Activated CD4-positive, alpha-beta T cell treated with anti-CD3 and anti-CD28 coated beads, Interleukin-2, amount 10 ng/mL, durations not matched to agents 7 days and 5 days (primary cell): ENCODE data around the gene NEO1. TPM values are rescaled to one million over a fixed set of nuclear protein-coding genes. Genes with fewer than 3 reads are reported as not detected.
A peak's percentile ranks its signal among the peaks of the same experiment; 100 is the strongest.

Source experiments
- CTCF ChIA-PET: fragments of 350-600 bp; sonication (Branson Sonifier 250); formaldehyde crosslinking; loops from one replicate; lab custom pipeline; 2021; ENCODE audit warnings: antibody characterized with exemption; lab: Charles Lee
- POLR2A ChIA-PET: fragments of 350-600 bp; sonication (Branson Sonifier 250); formaldehyde crosslinking; loops from one replicate; lab custom pipeline; 2021; ENCODE audit warnings: antibody characterized with exemption; lab: Charles Lee
- DNase-seq: peaks from one replicate; pipeline ENCODE4 v3.0.0-alpha.2; 2020
- H3K27ac Mint-ChIP-seq: one replicate; pipeline ENCODE4 v1.8.0; 2021; ENCODE audit warnings: mild to moderate bottlenecking, moderate library complexity, mixed read lengths
- H3K27me3 Mint-ChIP-seq: one replicate; pipeline ENCODE4 v1.8.0; 2021; ENCODE audit warnings: mixed read lengths
- H3K36me3 Mint-ChIP-seq: one replicate; pipeline ENCODE4 v1.8.0; 2021; ENCODE audit warnings: low read depth, mixed read lengths
- H3K4me1 Mint-ChIP-seq: one replicate; pipeline ENCODE4 v1.8.0; 2021; ENCODE audit warnings: mixed read lengths
- H3K4me3 Mint-ChIP-seq: one replicate; pipeline ENCODE4 v1.8.0; 2021; ENCODE audit warnings: mild to moderate bottlenecking, moderate library complexity, mixed read lengths
- H3K9me3 Mint-ChIP-seq: one replicate; pipeline ENCODE4 v1.8.0; 2021; ENCODE audit warnings: mixed read lengths
- total RNA-seq, 2 experiments: library from RNA; stranded (reverse); gene quantifications; one replicate each; pipeline ENCODE4 v1.2.3, GENCODE V29; 2021

Gene NEO1
- total RNA-seq, 2 experiments from 2014 or later = 4.3 to 5.8 TPM

- no peaks in the 10 kb centered on the region for H3K36me3 Mint-ChIP-seq
- CTCF ChIA-PET = interaction anchor here (0.5 kb wide), 1 partner anchor 653 kb away, joined by 3 read pairs; no protein-coding TSS in a partner anchor
Observed at GRCh38 chr15:73046073-73046472, 6.2 kb upstream of the NEO1 start.

DNA sequence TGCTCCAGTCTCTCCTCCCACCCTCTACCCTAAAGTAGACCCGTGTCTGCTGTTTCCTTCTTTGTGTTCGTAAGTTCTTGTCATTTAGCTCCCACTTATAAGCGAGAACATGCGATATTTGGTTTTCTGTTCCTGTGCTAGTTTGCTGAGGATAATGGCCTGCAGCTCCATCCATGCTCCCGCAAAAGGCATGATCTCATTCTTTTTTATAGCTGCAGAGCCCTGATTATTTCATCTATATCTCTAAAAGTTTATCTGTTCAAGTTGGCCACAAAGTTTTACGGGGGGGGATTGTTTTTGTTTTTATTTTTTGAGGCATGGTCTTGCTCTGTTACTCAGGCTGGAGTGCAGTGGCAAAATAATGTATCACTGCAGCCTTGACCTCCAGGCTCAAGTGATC lies 4.4 kb upstream of the NEO1 start:
- ChIA-PET CTCF (interaction anchor here (0.5 to 0.7 kb wide), 2 partner anchors 12 to 818 kb away, joined by 3 to 5 read pairs; no protein-coding TSS in a partner anchor), POLR2A (no interaction called here)
- no peak overlapping the region for H3K27ac Mint-ChIP-seq
- DNase-seq = no peak
- H3K36me3 Mint-ChIP-seq = no peaks in the 10 kb centered on the region
- no peak overlapping the region for H3K4me3 Mint-ChIP-seq
- no peaks in the 10 kb centered on the region for H3K9me3 Mint-ChIP-seq
- H3K27me3 Mint-ChIP-seq = peaks cover 31% of the 10 kb centered on the region
- H3K4me1 Mint-ChIP-seq = peaks cover 5% of the 10 kb centered on the region

More at GRCh38 chr15:73046073-73046472, 6.2 kb upstream of the NEO1 start:
- Mint-ChIP-seq H3K27me3 (peaks cover 29% of the 10 kb centered on the region), H3K4me3 (no peak overlapping the region), H3K4me1 (peaks cover 2% of the 10 kb centered on the region), H3K9me3 (no peaks in the 10 kb centered on the region), H3K27ac (no peak overlapping the region)
- POLR2A ChIA-PET = no interaction called here
- DNase-seq = no peak

- H3K4me3 Mint-ChIP-seq = no peak overlapping the region
- H3K36me3 Mint-ChIP-seq = no peaks in the 10 kb centered on the region
- ChIA-PET CTCF (interaction anchor here (0.7 kb wide), 1 partner anchor 13 kb away, joined by 3 read pairs; no protein-coding TSS in a partner anchor), POLR2A (no interaction called here)
- no peak overlapping the region for H3K27ac Mint-ChIP-seq
- peaks cover 39% of the 10 kb centered on the region for H3K27me3 Mint-ChIP-seq
- DNase-seq = no peak
- H3K9me3 Mint-ChIP-seq = no peaks in the 10 kb centered on the region
- H3K4me1 Mint-ChIP-seq = peaks cover 12% of the 10 kb centered on the region
Observed at GRCh38 chr15:73048624-73049295, 3.5 kb upstream of the NEO1 start.

DNA sequence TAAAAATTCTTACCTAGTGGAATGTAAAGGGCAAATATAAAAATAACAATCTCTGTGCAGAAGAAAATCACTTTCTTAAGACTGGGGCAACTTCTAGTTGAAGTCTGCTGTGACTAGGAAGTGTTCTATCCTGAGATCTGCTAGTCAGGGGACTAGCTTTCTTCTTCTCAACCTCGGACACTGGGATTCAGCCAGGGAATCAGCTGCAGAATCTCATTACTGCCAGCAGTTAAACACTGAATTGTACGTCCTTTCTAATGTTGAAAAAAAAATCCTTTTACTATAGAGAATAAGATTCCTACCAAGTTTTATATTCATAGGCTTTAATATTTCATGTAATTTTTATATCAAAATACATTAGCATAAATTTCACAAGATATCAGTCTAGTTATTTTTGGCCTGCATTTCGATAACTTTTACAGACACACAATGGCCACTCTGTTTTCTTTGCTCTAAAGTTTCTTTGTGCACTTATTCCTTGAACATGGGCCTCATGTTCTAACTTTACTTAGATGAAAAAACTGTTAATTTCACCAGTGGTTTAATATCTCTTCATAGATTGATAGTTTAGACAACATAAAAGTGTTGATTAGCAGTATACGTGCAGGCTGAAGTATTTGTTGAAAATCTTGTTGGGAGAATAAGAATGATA lies 2.6 kb upstream of the NEO1 start:
- Mint-ChIP-seq H3K27me3 (peaks cover 39% of the 10 kb centered on the region), H3K4me3 (no peak overlapping the region), H3K36me3 (no peaks in the 10 kb centered on the region), H3K27ac (no peak overlapping the region), H3K9me3 (no peaks in the 10 kb centered on the region), H3K4me1 (peaks cover 12% of the 10 kb centered on the region)
- ChIA-PET CTCF (no interaction called here), POLR2A (no interaction called here)
- DNase-seq = no peak

- POLR2A ChIA-PET = no interaction called here
- Mint-ChIP-seq H3K27ac (no peak overlapping the region), H3K27me3 (peaks cover 39% of the 10 kb centered on the region)
Observed at GRCh38 chr15:73050561-73051295, 1.5 kb upstream of the NEO1 start.

DNA sequence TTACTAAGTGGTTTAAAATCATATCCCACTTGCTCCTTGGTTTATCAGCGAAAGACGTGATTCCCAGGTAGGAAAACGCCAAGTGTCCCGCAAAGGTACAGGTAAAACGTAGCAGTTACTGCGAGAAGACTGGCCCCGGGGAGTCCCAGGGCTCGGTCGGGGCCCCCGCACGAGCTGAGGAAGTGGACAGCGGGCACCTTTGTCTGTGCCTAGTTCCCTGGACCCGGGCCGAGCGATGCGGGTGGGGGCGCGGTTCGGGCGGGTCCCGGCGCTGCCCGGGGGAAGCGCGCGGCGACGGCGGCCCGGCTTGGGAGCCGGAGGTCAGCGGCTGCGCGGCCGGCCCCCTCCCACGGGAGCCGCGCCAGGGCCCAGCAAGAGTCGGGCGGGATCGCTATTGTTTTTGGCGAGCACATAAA lies 864 bp upstream of the NEO1 start:
- Mint-ChIP-seq H3K36me3 (no peaks in the 10 kb centered on the region), H3K4me3 (peak overlapping the region; percentile 75), H3K27ac (peak overlapping the region; percentile 28), H3K9me3 (no peaks in the 10 kb centered on the region), H3K4me1 (peaks cover 12% of the 10 kb centered on the region), H3K27me3 (peaks cover 38% of the 10 kb centered on the region)
- peak; percentile 8 for DNase-seq
- CTCF ChIA-PET = no interaction called here
- POLR2A ChIA-PET = no interaction called here

More at GRCh38 chr15:73050561-73051295, 1.5 kb upstream of the NEO1 start:
- Mint-ChIP-seq H3K4me3 (peak overlapping the region; percentile 75), H3K9me3 (no peaks in the 10 kb centered on the region), H3K4me1 (peaks cover 12% of the 10 kb centered on the region), H3K36me3 (no peaks in the 10 kb centered on the region)
- DNase-seq = no peak
- CTCF ChIA-PET = no interaction called here

DNA sequence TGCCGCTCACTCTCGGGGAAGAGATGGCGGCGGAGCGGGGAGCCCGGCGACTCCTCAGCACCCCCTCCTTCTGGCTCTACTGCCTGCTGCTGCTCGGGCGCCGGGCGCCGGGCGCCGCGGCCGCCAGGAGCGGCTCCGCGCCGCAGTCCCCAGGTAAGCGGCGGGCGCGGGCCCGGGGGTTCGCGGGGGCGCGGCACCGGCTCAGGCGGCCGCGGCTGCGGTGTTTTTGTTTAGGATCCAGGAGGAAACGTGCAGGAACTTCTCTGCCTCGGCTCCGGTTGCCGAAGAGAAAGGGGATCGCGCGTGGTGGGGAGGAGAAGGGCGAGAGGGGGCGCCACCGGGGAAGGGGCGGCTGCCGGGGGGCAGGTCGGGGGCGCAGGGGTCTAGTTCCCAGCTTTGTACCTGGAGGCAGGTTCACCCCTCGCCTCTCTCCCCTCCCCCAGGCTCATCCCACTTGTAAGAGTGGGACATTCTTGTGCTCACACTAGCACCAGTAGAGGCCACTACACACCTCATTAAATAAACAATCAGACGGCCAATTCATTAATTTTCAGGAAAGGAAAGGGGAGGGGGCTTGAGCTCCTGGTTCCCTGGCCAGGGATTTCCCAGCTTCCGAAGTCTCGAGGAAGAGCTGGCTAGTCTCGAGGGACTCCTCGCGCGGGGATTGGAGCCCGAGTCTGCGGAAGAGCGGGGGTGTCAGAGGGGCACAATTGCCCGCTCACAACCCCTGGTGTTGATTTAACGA lies 562 bp downstream of the NEO1 start:
- CTCF ChIA-PET = no interaction called here
- Mint-ChIP-seq H3K4me3 (peak overlapping the region; percentile 67), H3K36me3 (no peaks in the 10 kb centered on the region), H3K27ac (peak overlapping the region; percentile 47), H3K4me1 (peaks cover 12% of the 10 kb centered on the region), H3K27me3 (peaks cover 33% of the 10 kb centered on the region), H3K9me3 (no peaks in the 10 kb centered on the region)
- peak; percentile 16 for DNase-seq
- POLR2A ChIA-PET = no interaction called here

GRCh38 chr15:73053398-73053723 lies 1.1 kb downstream of the NEO1 start:
- Mint-ChIP-seq H3K4me1 (peaks cover 12% of the 10 kb centered on the region), H3K9me3 (no peaks in the 10 kb centered on the region), H3K27ac (peak overlapping the region; percentile 6), H3K27me3 (peaks cover 35% of the 10 kb centered on the region), H3K36me3 (no peaks in the 10 kb centered on the region), H3K4me3 (peak overlapping the region; percentile 67)
- ChIA-PET POLR2A (no interaction called here), CTCF (no interaction called here)
- no peak for DNase-seq

GRCh38 chr15:73054417-73054953 lies 2.2 kb downstream of the NEO1 start:
- no peak overlapping the region for H3K27ac Mint-ChIP-seq
- peaks cover 32% of the 10 kb centered on the region for H3K27me3 Mint-ChIP-seq
- no peak overlapping the region for H3K4me3 Mint-ChIP-seq
- ChIA-PET POLR2A (no interaction called here), CTCF (no interaction called here)
- H3K36me3 Mint-ChIP-seq = no peaks in the 10 kb centered on the region
- H3K9me3 Mint-ChIP-seq = no peaks in the 10 kb centered on the region
- no peak for DNase-seq
- H3K4me1 Mint-ChIP-seq = peaks cover 12% of the 10 kb centered on the region

DNA sequence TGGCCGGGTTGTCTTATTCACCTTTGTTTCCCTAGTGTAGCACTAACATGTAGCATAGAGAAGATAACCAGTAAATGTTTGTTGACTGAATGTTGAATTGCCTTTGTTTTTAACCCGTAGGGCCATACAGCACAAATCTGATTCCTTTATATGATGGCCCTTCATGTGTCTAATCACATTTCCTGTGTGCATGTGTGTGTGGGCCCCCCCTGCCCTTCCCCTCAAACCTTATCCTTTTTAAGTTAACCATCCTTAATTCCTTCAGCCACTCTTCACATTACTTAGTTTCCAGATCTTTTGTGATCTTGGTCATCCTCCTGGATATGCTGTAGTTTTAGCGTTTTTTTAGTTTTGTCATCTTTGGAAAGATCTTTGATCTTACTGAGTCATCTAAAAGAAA lies 4.2 kb downstream of the NEO1 start:
- CTCF ChIA-PET = no interaction called here
- DNase-seq = no peak
- Mint-ChIP-seq H3K4me3 (no peak overlapping the region), H3K4me1 (peaks cover 7% of the 10 kb centered on the region), H3K27me3 (peaks cover 23% of the 10 kb centered on the region), H3K9me3 (no peaks in the 10 kb centered on the region), H3K36me3 (no peaks in the 10 kb centered on the region), H3K27ac (no peak overlapping the region)
- POLR2A ChIA-PET = no interaction called here

DNA sequence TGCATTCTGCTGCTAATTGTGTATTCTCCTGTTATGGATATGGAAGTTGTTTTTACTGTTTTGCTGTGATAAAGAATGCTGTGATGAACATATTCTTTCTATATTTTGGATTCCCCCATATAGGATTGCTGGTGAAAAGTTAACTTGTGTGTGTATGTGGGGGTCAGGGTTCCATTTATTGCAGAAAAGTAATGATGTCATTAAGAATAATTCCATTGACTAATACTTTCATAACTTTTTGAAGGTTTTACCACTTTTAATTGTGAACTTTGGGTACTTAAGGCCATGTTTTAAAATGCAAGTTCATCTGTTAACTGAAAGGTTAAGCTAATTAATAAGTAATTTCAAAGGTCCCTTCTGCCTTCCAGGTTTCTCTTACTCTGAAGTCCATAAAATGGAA lies 6.2 kb downstream of the NEO1 start:
- DNase-seq = no peak
- H3K4me3 Mint-ChIP-seq = no peak overlapping the region
- no peak overlapping the region for H3K27ac Mint-ChIP-seq
- no peaks in the 10 kb centered on the region for H3K36me3 Mint-ChIP-seq
- H3K9me3 Mint-ChIP-seq = no peaks in the 10 kb centered on the region
- H3K4me1 Mint-ChIP-seq = peaks cover 1% of the 10 kb centered on the region
- ChIA-PET POLR2A (no interaction called here), CTCF (no interaction called here)
- H3K27me3 Mint-ChIP-seq = peaks cover 20% of the 10 kb centered on the region

DNA sequence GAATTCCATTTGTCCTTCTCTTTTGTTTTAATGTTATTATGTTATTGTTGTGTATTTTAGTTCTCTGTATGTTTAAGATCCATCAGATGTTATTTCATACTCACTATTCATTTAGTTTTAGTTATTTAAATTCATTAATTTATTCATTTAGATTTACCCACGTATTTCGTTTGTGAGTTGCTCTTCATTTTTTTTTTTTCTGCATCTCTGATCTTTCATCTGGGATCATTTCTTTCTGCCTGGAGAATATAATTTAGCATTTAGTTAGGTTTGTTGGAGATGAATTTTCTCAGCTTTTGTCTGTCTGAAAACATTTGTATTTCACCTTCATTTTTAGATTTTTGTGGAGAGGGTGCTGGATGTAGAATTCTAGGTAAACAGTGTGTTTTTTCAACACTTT lies 12.9 kb downstream of the NEO1 start:
- no peak overlapping the region for H3K27ac Mint-ChIP-seq
- H3K36me3 Mint-ChIP-seq = no peaks in the 10 kb centered on the region
- H3K4me1 Mint-ChIP-seq = no peaks in the 10 kb centered on the region
- ChIA-PET CTCF (interaction anchor here (0.6 kb wide), 1 partner anchor 760 kb away, joined by 3 read pairs; no protein-coding TSS in a partner anchor), POLR2A (no interaction called here)
- DNase-seq = no peak
- H3K4me3 Mint-ChIP-seq = no peak overlapping the region
- H3K9me3 Mint-ChIP-seq = no peaks in the 10 kb centered on the region
- peaks cover 10% of the 10 kb centered on the region for H3K27me3 Mint-ChIP-seq
